GM19239 (cell line): Measurements from ENCODE around the gene PPL.
A peak's percentile ranks its signal among the peaks of the same experiment; 100 is the strongest.
"Not testable (repeated sequence)": the region's sequence is repeated elsewhere in the genome, so short reads cannot be mapped to it uniquely, and the experiment has no call there.

Experiments
- DNase-seq: peaks from one replicate; pipeline ENCODE4 v3.0.0; 2011; ENCODE audit warnings: low spot score; ENCODE audit not compliant: insufficient read length
- FAIRE-seq: peaks from 2 replicates; lab custom pipeline; 2011; peaks lifted over from hg19 to GRCh38; lab: Jason Lieb, UNC

Gene PPL

DNA sequence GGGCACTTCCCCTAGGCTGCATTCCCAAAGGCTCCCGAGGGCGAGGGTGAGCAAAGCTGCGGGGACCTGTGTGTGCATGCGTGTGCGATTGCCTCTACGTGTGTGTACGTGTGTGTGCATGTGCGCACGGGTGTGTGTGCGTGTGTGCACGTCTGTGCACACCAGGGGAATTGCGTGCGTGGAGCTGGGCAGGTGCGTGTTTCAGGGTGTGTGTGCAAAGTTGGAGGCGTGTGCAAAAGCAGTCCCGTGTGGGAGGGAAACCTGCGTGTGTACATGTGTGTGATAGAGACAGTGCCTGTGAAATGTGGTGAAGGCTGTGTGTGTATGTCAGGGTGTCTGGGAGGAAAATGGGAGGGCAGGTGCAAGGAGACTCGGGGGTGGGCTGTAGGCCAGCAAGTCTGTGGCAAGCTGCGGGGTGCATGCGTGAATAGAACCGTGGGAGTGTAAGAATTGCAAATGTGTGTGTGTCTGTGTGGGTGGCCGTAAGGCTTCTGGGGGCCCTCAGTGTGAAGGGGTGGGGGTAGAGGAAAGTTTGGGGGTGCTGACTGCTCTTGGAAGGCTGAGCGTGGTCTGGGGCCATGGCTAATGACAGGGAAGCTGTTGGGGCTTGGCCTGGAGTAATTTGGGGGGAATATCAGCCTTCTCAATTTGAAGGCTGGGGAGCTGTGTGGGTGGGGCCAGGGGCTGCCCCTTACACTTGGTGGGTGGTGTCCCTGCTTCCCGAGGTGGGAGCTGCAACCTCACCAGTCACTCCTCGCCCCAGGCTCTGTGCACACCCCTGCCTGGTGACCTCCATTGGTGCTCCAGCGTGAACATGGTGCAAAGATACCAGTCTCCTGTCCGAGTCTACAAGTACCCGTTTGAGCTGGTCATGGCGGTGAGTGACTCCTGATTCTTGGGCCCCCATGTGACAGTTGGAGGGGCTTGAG is 21.8 kb upstream of the PPL start:
- DNase-seq (no peak), FAIRE-seq (no peak)

DNA sequence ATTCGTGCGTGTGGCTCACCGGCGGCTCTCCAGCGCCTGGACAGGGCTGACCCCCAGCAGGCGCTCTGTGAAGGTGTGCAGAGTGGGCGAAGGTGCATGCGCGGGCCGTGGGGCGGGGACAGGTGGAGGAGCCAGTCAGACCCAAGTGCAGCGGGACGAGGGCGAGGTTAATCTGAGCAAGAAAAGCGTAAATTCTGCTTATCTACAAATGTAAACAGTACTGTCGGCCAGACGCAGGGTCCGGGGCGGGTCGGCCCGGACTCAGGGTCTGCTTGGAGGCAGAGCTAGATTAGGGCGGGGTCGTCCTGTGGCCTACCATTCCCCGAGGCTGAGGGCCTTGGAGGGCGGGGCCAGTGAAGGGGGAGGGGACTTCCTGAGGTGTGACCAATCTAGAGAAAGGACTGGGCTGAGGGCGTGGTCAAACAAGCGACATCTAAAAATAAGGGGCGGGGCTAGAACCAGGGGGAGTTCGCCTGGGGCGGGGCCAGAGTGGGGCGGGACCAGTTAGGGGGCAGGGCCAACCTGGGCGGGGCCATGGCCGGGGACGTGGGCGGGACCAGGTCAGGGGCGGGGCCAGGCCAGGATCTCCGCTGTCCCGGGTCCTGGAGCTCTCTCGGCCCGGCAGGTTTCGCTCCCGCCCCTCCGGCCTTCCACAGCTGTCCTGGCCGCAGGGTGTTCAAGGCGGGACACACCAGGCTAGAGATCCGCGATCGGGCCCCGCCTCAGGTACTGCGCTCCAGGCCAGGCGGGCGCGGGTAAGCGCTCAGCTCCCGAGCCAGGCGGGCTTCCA is 21.0 kb upstream of the PPL start, which contains the start of gene SEC14L5:
SEC14L5 (plus strand) TSS at position 611 of the 790 bp plus-strand sequence. CDS start 994 bp downstream, outside the sequence.
- FAIRE-seq = peak; percentile 83
- peak; percentile 91 for DNase-seq

DNA sequence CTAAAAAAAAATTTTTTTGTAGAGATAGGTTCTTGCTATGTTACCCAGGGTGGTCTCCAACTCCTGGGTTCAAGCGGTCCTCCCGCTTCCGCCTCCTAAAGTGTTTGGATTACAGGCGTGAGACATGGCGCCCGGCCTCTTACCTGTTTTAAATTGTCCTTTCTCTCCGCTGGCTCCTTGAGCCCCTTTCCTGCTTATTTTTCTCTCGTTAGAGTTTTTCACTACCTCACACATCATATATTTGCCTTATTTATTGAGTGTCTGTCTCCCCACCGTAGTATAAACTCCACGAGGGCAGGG is 20.4 kb upstream of the PPL start:
- FAIRE-seq (no peak), DNase-seq (no peak)

DNA sequence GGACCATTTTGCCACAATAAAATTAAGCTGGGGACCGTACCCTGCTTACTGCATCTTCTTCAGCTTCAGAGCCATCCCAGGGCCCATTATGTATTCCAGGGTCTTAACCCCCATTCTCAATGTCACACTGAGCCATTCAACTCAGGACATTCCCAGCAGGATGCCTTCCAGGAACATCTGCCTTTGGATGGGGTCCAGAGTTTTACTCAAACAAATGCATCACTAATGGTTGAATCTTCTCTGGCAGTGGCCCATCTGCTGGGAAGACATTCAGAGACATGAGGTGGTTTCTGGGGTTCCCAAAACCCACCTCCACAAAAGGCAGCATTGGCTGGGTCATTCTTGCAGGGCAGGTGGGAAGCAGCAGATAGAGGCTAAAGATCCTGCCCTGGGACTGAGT is 17.8 kb upstream of the PPL start:
- no peak for FAIRE-seq
- DNase-seq = no peak

DNA sequence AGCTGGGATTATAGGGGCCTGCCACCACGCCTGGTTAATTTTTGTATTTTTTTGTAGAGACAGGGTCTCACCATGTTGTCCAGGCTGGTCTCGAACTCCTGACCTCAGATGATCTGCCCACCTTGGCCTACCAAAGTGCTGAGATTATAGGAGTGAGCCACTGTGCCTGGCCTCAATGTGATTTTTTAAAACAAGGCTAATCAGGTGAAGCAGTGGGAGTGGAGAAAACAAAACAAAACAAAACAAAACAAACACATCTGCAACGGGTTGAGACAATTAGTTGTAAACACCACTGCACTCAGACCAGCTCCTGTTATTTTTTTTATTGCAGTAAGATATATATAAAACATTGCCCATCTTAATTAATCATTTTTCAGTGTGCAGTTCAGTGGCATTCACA is 14.6 kb upstream of the PPL start:
- not testable (repeated sequence) for DNase-seq, FAIRE-seq

DNA sequence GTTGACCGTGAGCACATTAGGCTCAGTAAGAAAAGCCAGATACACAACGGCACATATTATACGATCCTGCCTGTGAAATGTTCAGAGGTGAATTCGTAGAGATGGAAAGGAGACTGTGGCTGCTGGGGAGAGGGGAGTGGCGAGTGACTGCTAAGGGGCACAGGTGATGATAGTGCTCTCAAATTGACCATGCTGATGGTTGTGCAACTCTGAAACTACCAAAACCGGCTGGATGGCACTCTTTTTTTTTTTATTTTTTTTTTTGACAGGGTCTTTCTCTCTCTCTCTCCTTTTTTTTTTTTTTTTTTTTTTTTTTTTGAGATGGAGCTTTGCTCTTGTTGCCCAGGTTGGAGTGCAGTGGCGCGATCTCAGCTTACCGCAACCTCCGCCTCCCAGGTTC is 13.0 kb upstream of the PPL start:
- FAIRE-seq (no peak), DNase-seq (no peak)

DNA sequence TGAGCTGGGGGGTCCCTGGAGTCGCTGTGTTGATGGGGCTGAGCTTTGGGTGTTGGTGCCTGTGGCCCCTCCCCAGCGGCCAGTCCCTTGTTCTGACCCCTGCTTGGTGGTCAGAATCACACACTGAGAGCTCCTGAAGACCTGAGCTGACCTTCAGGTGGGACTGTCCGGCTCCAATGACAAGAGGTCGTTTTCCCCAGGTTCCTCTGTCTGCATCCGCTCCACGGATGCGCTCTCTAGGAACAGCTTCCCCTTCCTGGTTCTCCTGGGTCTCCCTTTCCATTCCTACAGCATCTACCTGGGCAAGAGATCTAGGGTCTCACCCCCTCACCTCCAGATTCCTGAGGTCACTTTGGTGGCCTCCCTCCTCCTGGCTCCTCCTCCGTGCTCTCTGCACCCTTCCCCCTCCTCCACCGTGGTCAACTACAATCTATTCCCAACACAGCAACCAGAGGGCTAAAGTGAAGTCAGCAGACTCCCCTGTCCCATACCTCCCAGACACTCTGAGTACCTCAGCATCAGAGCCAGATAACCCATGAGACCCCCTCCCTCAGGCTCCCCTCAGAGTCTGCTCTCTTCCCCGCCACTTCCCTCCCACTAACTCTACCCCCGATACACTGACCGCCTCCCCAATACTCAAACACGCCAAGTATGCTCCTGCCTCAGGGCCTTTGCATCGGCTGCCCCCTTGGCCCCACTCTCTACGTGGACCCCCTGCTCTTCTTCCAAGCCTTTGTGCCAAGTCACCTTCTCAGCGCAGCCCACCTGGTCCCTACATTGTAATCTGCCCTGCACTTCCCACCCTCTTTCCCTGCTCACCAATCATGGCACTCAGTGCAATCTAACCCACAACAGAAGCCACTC is 12.2 kb upstream of the PPL start:
- no peak for DNase-seq
- FAIRE-seq = no peak

DNA sequence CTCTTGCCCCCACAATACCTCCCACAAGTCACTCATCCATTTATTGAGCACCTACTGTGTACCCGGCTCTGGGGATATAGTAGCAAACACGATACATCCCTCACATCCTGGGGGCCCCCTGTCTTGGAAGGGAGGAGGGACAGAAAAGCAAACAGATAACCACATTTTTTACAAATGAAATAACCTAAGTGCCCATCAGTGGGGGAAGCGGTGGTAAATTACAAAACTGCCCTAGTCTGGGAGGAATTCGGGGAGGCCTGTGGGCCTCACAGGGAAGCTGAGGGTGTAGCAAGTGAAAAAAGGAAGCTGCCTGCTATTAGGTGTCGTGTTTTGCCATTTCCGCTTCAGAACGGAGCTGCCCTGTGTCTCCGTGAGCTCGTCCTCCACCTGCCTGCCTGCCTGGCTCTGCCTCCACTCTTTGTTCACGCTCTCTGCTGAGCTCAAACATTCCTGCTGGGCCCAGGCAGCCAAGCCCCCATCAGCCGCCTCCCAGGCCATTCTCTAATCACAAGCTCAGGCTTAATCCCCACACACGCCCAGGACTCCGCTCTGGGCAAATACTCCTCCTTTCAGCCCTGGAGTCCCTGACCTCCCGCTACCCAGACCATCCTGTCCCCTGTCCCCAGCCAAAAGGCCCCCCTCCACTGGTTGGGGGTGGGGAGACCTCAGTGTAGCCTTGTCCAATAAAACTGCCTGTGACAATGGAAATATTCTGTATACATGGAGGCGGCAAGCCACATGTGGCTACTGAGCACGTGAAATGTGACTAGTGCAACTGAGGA is 11.0 kb upstream of the PPL start:
- FAIRE-seq (no peak), DNase-seq (no peak)

DNA sequence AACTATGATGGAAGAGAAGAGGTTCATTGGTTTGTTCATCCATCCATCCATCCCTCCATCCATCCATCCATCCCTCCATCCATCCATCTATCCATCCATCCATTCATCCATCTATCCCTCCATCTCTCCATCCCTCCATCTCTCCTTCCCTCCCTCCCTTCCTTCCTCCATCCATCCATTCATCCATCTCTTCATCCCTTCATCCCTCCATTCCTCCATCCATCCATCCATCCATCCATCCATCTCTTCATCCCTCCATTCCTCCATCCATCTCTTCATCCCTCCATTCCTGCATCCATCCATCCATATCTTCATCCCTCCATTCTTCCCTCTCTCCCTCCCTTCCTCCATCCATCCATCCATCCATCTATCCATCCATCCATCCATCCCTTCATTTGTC is 10.0 kb upstream of the PPL start:
- DNase-seq (no peak), FAIRE-seq (no peak)

DNA sequence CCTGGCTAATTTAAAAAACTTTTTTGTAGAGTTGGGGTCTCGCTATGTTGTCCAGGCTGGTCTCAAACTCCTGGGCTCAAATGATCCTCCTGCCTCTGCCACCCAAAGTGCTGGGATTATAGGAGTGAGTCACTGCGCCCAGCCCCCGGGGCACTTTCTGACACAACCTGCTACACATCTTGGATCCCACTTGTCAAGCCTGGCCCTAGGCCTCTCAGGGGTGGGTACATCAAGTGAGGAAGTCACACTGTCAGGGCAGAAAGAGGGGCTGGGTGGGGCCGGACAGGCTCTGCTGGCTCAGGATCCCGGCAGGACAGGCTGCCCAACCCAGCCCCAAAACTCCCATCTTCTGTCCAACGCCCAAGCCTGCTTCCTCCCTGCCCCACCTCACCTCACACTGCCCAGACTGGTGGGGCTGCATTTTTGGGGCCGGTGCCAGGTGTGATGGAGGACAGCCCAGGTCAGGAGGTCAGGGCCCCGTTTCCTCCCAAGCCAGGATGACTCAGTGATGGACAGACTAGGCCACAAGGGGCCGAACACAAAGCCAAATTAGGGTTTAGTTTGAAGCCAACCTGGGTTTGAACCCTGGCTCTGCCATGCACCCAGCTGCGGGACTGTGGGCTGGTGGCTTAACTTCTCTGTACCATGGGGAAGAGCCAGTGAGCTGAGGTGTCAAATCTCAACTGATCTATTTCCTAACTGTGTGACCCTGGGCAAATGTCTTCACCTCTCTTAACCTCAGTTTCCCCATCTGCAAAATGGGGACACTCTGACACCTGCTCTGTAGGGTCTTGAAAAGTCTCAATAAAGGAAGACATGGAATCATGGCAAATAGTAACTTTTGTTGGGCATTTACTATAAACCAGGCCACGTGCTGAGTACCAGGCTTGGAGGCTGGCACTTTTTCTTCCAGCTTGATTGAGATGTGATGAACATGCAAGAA is 8.9 kb upstream of the PPL start:
- DNase-seq = no peak
- FAIRE-seq = no peak

DNA sequence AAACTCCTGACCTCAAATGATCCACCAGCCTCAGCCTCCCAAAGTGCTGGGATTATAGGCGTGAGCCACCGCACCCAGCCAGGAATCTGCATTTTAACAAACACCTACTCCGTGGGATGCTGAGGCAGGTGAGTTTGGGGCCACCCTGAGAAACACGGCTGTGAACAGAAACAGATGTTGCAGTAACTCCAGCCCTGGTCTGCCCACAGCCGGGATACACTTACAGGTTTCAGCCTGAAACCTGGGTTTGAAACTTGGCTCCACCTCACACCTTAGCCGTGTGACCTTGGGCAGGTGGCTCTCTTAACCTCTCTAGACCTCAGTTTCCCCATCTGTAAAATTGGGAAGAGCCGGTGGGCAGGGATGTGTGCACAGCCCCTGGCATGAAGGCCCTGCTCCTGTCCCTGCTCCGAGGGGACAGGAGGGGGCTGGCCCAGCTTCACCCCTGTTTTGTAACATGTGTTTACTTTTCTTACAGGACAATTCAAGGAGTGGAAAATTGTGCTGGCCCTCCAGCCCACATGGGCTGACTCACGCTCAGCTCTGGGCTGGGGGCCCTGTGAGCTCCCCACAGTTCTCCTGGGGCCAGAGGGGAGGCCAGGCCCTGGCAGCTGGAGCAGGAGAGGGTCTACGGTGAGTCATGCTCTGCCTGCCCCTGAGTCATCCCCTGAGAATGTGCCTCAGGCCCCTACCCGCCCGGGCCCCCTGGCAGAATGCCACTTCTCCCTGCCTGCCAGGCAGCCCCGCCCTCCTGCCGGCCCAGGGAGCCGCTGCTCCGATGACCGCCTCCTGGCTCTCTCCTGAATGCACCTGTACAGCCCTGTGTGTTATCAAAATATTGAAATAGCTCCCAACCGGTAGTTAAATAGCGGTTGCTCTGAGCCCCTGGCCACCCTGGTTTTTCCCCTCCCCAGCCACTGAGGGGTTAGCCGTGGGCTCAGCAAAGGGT is 7.7 kb upstream of the PPL start:
- DNase-seq (no peak), FAIRE-seq (no peak)

DNA sequence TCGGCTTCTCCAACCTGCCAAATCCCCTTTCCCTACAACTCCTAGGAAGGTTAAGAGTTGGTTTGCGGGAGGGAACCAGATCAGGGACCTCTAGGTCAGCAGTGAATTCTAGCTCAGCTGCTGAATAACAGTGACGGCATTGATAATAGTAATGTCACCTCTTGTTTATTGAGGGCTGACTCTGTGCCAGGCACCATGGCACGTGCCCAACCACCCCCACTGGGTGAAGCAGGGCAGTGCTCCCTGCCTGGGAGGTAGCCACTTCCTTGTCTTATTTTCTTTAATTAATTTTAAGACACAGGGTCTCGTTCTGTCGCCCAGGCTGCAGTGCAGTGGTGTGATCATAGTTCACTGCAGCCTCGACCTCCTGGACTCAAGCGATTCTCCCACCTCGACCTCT is 5.5 kb upstream of the PPL start:
- FAIRE-seq = no peak
- no peak for DNase-seq

DNA sequence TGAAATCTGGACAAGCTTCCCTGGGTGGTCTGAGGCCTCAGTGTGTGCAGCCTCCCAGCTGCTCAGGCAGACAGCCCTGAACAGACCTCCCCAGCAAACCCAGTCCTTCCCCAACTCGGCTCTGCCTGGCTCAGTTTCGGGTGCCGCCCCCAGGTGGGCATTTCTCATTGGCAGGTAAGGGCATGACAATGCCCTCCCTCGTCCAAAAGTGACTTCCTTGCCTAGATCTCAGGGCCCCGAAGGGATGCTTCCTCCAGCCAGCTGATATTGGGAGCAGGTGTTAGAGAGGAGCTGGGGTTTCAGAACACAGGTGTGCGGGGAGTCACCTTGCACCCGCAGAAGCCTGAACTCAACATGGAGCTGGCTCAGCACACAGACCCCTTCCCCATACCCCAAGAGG is 3.8 kb upstream of the PPL start:
- no peak for DNase-seq
- no peak for FAIRE-seq

DNA sequence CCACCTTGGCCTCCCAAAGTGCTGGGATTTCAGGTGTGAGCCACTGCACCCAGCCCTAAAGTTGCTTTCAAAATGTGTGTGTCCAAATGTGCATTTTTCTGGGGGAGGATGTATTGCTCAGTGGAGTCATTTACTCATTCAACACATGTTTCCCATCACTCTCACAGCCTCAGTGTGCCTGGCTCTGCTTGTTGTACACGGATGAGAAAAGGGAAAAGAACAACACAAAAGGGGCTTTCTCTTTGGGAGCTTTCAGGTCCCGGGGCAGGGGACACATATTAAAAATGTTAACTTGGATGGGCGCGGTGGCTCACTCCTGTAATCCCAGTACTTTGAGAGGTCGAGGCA is 1.7 kb upstream of the PPL start:
- DNase-seq (no peak), FAIRE-seq (no peak)

DNA sequence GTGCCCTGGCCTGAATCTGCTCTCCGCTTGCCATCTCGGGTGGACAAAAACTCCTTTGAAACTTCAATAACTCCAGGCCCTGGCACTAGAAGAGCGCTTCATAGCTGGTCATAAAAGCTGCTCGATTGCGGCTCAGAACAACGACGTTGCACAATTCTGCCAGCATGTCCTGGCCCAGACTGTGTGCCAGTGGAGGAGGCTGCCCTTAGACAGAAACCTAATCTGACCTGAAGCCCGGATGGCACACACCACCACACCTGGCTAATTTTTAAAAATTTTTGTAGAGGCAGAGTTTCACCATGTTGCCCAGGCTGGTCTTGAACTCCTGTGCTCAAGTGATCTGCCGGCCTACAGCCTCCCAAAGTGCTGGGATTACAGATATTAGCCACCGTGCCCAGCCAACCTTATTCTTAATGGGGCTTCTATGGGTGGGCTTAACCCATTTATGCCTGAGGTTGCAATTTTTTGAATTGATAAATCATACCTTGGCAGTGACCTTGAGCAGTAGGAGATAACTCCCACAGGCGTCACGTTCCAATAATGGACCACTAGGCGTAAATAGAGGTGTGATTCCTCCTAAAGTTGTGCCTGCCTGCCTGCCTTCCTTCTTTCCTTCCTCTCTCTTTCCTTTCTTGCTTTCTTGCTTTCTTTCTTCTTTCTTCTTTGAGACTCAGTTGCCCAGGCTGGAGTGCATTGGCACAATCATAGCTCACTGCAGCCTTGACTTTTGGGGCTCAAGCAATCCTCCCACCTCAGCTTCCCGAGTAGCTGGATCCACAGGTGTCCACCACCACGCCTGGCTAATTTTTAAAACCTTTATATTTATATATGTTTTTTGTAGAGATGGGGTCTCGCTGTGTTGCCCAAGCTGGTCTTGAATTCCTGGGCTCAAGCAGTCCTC is 1.1 kb upstream of the PPL start:
- DNase-seq = no peak
- no peak for FAIRE-seq

DNA sequence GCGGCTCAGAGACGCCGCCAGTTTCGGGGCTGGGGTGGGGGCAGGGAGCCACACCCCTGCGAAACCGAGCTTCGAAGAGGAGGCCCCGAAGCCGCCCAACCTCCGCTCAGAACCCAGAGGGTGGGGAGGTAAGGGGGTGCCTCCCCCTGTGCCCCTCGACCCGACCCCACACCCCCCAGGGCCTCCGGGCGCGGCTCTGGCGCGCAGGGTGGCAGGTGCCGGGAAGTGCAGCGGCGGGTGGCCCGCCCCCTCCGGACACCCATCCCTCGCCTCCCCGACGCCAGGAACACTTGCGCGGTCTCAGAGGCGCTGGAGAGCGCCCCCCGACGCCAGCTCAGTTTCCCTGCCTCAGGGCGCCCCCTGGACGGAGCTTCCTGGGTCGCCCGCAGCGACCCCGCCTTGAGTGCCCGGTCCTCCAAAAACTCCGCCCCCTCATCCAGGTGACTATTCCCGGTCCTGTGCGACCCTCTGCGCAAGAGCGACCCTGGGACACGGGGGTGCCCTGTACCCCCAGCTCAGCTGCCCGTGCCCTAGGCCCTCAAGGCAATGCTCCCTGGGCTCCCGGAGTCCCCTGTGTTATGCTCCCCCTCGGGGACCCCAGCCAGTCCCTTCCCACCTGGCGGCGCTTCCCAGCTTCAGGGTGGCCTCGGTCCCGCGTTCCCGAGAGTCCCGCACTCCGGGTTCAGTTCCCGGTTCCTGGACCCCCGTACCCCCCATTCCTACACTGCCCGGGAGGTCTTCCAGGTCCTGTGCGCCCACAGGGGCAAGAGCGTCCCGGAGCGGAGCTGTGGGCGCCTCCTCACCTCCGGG is 562 bp downstream of the PPL start:
- no peak for FAIRE-seq
- no peak for DNase-seq
